ENCODE results near the gene ANKAR.
"Not testable (repeated sequence)": the region's sequence is repeated elsewhere in the genome, so short reads cannot be mapped to it uniquely, and the experiment has no call there.

Gene ANKAR

DNA sequence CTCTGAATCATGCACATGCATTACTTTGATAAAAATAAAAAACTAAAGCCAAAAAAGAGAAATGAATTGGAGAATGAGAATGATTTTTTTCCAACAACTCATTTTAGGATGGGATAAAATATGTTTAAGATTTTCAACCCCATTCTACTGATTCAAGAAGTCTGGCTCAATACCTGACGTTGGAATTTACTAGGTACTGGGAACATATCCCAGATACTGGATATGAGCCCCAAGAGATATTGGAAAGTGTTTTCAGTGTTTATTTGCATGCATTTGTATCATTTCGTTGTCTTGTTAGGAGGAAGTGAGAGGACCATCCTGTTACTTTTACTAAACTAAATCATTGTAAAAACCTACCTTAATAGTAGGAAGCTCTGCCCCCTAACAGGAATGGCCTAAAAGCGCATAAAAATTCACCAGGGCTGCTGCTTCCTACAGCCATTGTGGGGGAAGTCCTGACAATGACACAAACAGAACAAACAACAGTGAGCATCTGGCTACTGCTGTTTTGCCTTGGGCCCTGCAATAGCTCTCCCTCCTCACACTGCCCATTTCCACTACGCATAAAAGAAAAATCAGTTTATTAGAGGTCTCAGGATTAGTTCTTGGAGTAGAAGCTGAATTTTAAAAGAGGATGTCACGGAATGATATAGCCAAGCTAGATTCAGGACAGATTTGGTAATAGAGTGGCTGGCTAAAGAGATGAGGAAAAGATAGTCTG, 35.2 kb downstream of the ANKAR start:
- no peak for DNase-seq

DNA sequence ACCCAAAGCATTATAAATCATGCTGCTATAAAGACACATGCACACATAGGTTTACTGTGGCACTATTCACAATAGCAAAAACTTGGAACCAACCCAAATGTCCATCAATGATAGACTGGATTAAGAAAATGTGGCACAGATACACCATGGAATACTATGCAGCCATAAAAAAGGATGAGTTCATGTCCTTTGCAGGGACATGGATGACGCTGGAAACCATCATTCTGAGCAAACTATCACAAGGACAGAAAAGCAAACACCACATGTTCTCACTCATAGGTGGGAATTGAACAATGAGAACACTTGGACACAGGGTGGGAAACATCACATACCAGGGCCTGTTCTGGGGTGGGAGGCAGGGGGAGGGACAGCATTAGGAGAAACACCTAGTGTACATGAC, 43.1 kb downstream of the ANKAR start:
- not testable (repeated sequence) for DNase-seq

GRCh38 chr2:189719571-189719970, 45.1 kb downstream of the ANKAR start:
- no peak for DNase-seq

GRCh38 chr2:189723192-189723591, 48.7 kb downstream of the ANKAR start:
- no peak for DNase-seq

All from RPMI8226 (cell line).